CD4-positive, CD25-positive, alpha-beta regulatory T cell (primary cell): ENCODE results near the gene ZNF503. TPM values are rescaled to one million over a fixed set of nuclear protein-coding genes. Genes with fewer than 3 reads are reported as not detected.

ENCODE experiments used
- ATAC-seq, 2 donors: fragments of 150-1000 bp; cut with Tn5 transposase; one replicate each; pipeline ENCODE4 v1.10.0; 2021; ENCODE audit warnings: low read depth in 2 of 2, moderate number of reproducible peaks in 2 of 2, moderate library complexity in 1 of 2
- DNase-seq, 3 donors: peaks; one replicate each; pipeline versions ENCODE4 v3.0.0 to v3.0.0-alpha.2; 2012 to 2022; ENCODE audit warnings: mixed read lengths in 1 of 3
- H3K27ac ChIP-seq: one replicate; pipeline ENCODE4 v1.7.0; 2013; ENCODE audit warnings: mild to moderate bottlenecking, low read length; ENCODE audit not compliant: insufficient read depth, poor library complexity, severe bottlenecking
- H3K27me3 ChIP-seq: one replicate; pipeline ENCODE4 v1.7.0; 2013; ENCODE audit warnings: low read length; ENCODE audit not compliant: control insufficient read depth, insufficient read depth
- H3K36me3 ChIP-seq: one replicate; pipeline ENCODE4 v1.7.0; 2013; ENCODE audit warnings: mild to moderate bottlenecking, low read length, moderate library complexity; ENCODE audit not compliant: control insufficient read depth, insufficient read depth
- H3K4me1 ChIP-seq: 2 replicates; pipeline ENCODE4 v1.7.0; 2013; ENCODE audit warnings: mild to moderate bottlenecking, low read length; ENCODE audit not compliant: insufficient read depth, control insufficient read depth, poor library complexity, severe bottlenecking
- H3K4me3 ChIP-seq: one replicate; pipeline ENCODE4 v1.7.0; 2013; ENCODE audit warnings: low read depth, mild to moderate bottlenecking, low read length, moderate library complexity
- H3K9me3 ChIP-seq, 2 experiments: 1 replicate in 1 of 2; 2 replicates in 1 of 2; pipeline ENCODE4 v1.7.0; 2013; ENCODE audit warnings: low read length in 2 of 2, mild to moderate bottlenecking in 1 of 2, moderate library complexity in 1 of 2; ENCODE audit not compliant: control insufficient read depth in 2 of 2
- H3K27ac Mint-ChIP-seq, 3 donors: one replicate each; pipeline ENCODE4 v1.8.0; 2020 to 2022; ENCODE audit warnings: mild to moderate bottlenecking in 3 of 3, mixed read lengths in 3 of 3, moderate library complexity in 2 of 3
- H3K27me3 Mint-ChIP-seq: one replicate; pipeline ENCODE4 v1.8.0; 2022; ENCODE audit warnings: mild to moderate bottlenecking, mixed read lengths
- H3K36me3 Mint-ChIP-seq: one replicate; pipeline ENCODE4 v1.8.0; 2020; ENCODE audit warnings: mixed read lengths
- H3K4me1 Mint-ChIP-seq, 4 donors: one replicate each; pipeline ENCODE4 v1.8.0; 2020 to 2022; ENCODE audit warnings: mixed read lengths in 4 of 4, mild to moderate bottlenecking in 1 of 4
- H3K4me3 Mint-ChIP-seq, 4 donors: one replicate each; pipeline ENCODE4 v1.8.0; 2020 to 2022; ENCODE audit warnings: mild to moderate bottlenecking in 4 of 4, mixed read lengths in 4 of 4, moderate library complexity in 3 of 4
- H3K9me3 Mint-ChIP-seq, 7 donors: one replicate each; pipeline ENCODE4 v1.8.0; 2020 to 2022; ENCODE audit warnings: mixed read lengths in 7 of 7, mild to moderate bottlenecking in 3 of 7, moderate library complexity in 2 of 7
- polyA plus RNA-seq, 4 donors: library from polyadenylated mRNA; unstranded; fragments of 300-500 nt; fragmentation: Illumina TruSeq; gene quantifications; one replicate each; pipeline ENCODE4 v1.2.3, GENCODE V29; 2021
- total RNA-seq: library from RNA; stranded (reverse); gene quantifications from one replicate; pipeline ENCODE4 v1.2.3, GENCODE V29; 2022

The ZNF503 gene
- total and polyA plus RNA-seq, 5 donors from 2014 or later: not detected

- Mint-ChIP-seq H3K9me3 (peaks cover 0 to 6% (median 0%) of the 10 kb centered on the region in 7 donors), H3K36me3 (no peaks in the 10 kb centered on the region), H3K27me3 (peaks cover 69% of the 10 kb centered on the region), H3K4me1 (peaks cover 0 to 54% (median 19%) of the 10 kb centered on the region in 4 donors), H3K4me3 (peak overlapping the region; percentile 61 to 81 (median 72)), H3K27ac (no peak overlapping the region)
- H3K36me3 ChIP-seq: no peaks in the 10 kb centered on the region
- H3K27ac ChIP-seq: no peak overlapping the region
- ATAC-seq (no peak), DNase-seq (no peak)
- H3K4me1 ChIP-seq: peaks cover 55% of the 10 kb centered on the region
- H3K9me3 ChIP-seq: no peaks in the 10 kb centered on the region
- no peak overlapping the region for H3K4me3 ChIP-seq
- H3K27me3 ChIP-seq: peaks cover 2% of the 10 kb centered on the region
These were observed 1.8 kb upstream of the ZNF503 start for GRCh38 chr10:75403144-75403938.

GRCh38 chr10:75402486-75403143 lies 1.1 kb upstream of the ZNF503 start:
- peaks cover 2% of the 10 kb centered on the region for H3K27me3 ChIP-seq
- H3K36me3 Mint-ChIP-seq: no peaks in the 10 kb centered on the region
- H3K27ac ChIP-seq: no peak overlapping the region
- H3K4me3 Mint-ChIP-seq: peak overlapping the region; percentile 61 to 86 (median 80)
- peak overlapping the region in 1 of 3 donors; percentile 7 for H3K27ac Mint-ChIP-seq
- DNase-seq (no peak), ATAC-seq (no peak)
- no peaks in the 10 kb centered on the region for H3K9me3 ChIP-seq
- H3K4me1 ChIP-seq: peaks cover 47% of the 10 kb centered on the region
- peak overlapping the region; percentile 26 for H3K4me3 ChIP-seq
- peaks cover 0 to 50% (median 19%) of the 10 kb centered on the region in 4 donors for H3K4me1 Mint-ChIP-seq
- peaks cover 75% of the 10 kb centered on the region for H3K27me3 Mint-ChIP-seq
- no peaks in the 10 kb centered on the region for H3K36me3 ChIP-seq
- H3K9me3 Mint-ChIP-seq: peaks cover 0 to 6% (median 0%) of the 10 kb centered on the region in 7 donors

DNA sequence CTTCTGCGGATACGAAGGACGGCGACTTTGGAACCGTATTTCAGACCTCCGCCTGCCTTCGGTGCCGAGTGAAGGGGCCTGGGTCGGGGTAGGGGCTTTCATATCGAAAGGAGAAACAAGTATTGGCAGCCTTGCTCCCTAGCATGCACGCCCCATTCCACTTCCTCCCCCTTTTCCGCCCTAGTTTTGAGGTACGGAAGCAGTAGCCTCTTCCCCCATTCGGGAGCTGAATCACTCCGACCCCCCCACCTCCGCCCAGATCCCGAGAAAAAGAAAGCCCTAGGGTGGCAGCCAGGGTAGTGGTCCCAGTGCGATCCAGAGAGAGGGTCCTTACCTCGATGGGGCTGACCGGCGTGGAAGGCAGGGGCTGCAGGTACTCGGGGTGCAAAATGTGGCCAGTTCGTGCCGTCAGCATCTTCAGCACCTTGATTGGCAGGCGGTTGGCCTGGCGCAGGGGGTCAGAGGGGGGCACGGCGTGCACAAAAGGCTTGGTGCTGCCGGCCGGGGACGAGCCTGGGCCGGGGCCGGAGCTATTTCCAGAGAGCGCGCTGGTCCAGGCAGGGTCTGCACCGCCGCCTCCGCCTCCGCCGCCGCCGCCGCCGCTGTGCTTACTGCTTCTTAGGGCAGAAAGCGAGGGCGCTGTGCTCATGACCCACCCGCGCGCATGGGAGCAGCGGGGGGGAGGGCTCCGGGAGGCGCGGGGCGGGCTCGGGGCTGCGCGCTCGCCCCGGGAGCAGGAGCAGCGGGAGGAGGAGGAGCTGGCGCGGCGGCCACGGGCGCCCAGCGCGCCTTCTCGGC lies 594 bp downstream of the ZNF503 start:
- Mint-ChIP-seq H3K27me3 (peaks cover 62% of the 10 kb centered on the region), H3K4me1 (peaks cover 0 to 38% (median 14%) of the 10 kb centered on the region in 4 donors), H3K36me3 (no peaks in the 10 kb centered on the region), H3K27ac (no peak overlapping the region), H3K9me3 (peaks cover 0 to 6% (median 0%) of the 10 kb centered on the region in 7 donors), H3K4me3 (peak overlapping the region; percentile 66 to 87 (median 74))
- H3K9me3 ChIP-seq: no peaks in the 10 kb centered on the region
- H3K4me3 ChIP-seq: peak overlapping the region; percentile 31
- peaks cover 41% of the 10 kb centered on the region for H3K4me1 ChIP-seq
- no peaks in the 10 kb centered on the region for H3K27me3 ChIP-seq
- no peak for ATAC-seq
- H3K27ac ChIP-seq: no peak overlapping the region
- no peaks in the 10 kb centered on the region for H3K36me3 ChIP-seq
- no peak for DNase-seq

DNA sequence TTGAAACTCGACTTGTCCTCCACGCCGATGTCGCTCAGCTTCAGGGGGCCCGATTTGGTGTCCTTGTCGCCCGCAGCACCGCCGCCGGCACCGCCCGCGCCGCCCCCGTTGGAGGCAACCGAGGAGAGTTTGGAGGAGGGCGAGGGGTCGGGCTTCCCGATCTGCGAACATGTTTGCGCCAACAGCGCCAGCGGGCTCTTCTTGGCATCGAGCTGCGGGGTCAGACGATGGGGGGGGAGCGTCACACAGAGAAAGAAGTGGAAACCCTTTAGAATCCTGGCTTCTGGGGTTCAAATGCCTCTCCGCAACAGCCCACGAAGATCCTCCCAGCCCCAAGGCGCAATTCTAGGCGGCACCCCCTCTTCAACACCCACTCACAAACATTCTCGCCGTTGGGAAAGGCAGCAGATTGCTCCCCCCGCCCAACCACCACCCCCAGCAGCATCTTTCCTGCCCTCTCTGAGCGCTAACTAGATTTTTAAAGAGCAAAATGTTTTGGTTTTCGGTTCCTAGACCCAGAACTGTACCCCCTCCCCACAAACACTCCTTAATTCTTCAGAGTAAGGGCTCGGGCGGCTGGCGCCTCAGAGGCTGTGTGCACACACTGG lies 1.3 kb downstream of the ZNF503 start:
- Histone ChIP-seq H3K36me3 (no peaks in the 10 kb centered on the region), H3K9me3 (no peaks in the 10 kb centered on the region), H3K27ac (no peak overlapping the region), H3K4me3 (peak overlapping the region; percentile 31), H3K27me3 (no peaks in the 10 kb centered on the region), H3K4me1 (peaks cover 41% of the 10 kb centered on the region)
- H3K27me3 Mint-ChIP-seq: peaks cover 56% of the 10 kb centered on the region
- H3K9me3 Mint-ChIP-seq: peaks cover 0 to 6% (median 0%) of the 10 kb centered on the region in 7 donors
- no peaks in the 10 kb centered on the region for H3K36me3 Mint-ChIP-seq
- no peak overlapping the region for H3K27ac Mint-ChIP-seq
- peaks cover 0 to 35% (median 14%) of the 10 kb centered on the region in 4 donors for H3K4me1 Mint-ChIP-seq
- peak overlapping the region; percentile 66 to 87 (median 74) for H3K4me3 Mint-ChIP-seq
- no peak for ATAC-seq
- DNase-seq: no peak

GRCh38 chr10:75399461-75400162 lies 2.0 kb downstream of the ZNF503 start:
- no peaks in the 10 kb centered on the region for H3K36me3 ChIP-seq
- peaks cover 41% of the 10 kb centered on the region for H3K4me1 ChIP-seq
- peaks cover 0 to 8% (median 1%) of the 10 kb centered on the region in 7 donors for H3K9me3 Mint-ChIP-seq
- H3K9me3 ChIP-seq: no peaks in the 10 kb centered on the region
- peak in 1 of 3 donors; percentile 43 for DNase-seq
- peaks cover 0 to 40% (median 17%) of the 10 kb centered on the region in 4 donors for H3K4me1 Mint-ChIP-seq
- no peak overlapping the region for H3K4me3 ChIP-seq
- H3K27ac ChIP-seq: no peak overlapping the region
- no peaks in the 10 kb centered on the region for H3K36me3 Mint-ChIP-seq
- no peak overlapping the region for H3K27ac Mint-ChIP-seq
- H3K27me3 Mint-ChIP-seq: peaks cover 58% of the 10 kb centered on the region
- ATAC-seq: no peak
- H3K4me3 Mint-ChIP-seq: peak overlapping the region in 1 of 4 donors; percentile 87
- H3K27me3 ChIP-seq: peaks cover 1% of the 10 kb centered on the region

DNA sequence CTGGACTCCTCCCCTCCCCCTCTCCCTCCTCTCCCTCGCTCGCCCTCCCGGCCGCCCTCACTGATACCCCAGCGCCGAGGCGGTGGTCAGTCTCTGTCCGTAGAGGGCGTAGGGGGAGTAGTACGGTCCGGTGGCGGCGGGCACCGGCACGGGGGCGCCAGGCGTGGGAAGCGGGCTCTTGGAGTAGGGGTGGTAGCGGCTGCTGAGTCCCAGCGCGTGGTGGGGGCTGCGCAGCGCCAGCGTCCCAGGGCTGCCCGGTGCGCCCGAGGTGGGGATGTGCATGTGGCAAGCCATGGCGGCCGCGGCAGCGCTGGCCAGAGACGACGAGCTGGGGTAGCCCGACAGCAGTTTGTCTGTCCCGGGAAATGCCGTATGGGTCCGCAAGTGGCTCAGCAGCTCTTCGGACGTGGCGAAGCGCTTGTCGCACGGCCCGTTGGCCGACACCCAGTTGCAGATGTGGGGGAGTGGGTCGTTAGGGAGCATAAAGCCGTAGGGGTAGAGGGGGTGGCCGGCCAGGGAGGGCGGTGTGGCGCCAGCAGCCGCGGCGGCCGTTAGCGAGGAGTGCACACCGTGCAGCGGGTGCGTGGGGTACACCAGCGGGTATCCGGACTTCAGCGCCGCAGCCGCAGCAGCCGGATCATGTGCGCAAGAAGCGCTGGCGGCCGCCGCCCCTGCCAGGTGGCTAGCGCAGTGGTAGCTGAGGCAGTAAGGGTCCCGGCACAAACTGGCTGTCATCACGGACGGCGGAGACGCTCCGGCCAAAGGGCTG lies 2.7 kb downstream of the ZNF503 start:
- ATAC-seq: no peak

More for the DNA sequence above, 2.7 kb downstream of the ZNF503 start:
- Mint-ChIP-seq H3K4me1 (peaks cover 0 to 39% (median 14%) of the 10 kb centered on the region in 4 donors), H3K27ac (no peak overlapping the region), H3K27me3 (peaks cover 60% of the 10 kb centered on the region), H3K9me3 (peaks cover 0 to 5% (median 1%) of the 10 kb centered on the region in 7 donors), H3K4me3 (peak overlapping the region in 2 of 4 donors; percentile 36 to 70), H3K36me3 (peaks cover 6% of the 10 kb centered on the region)
- Histone ChIP-seq H3K4me3 (no peak overlapping the region), H3K36me3 (no peaks in the 10 kb centered on the region), H3K27me3 (peaks cover 9% of the 10 kb centered on the region), H3K4me1 (peaks cover 35% of the 10 kb centered on the region), H3K9me3 (no peaks in the 10 kb centered on the region), H3K27ac (no peak overlapping the region)
- DNase-seq: no peak
